HepG2 (cell line): ENCODE measurements around the gene TMEM80. TPM values are rescaled to one million over a fixed set of nuclear protein-coding genes. Genes with fewer than 3 reads are reported as not detected.

ENCODE experiments used
- CCAR2 ChIP-seq: fragments of 200-400 bp; formaldehyde crosslinking; optimal IDR thresholded peaks from 2 replicates; pipeline ENCODE3; 2018; ENCODE audit warnings: low read depth, mild to moderate bottlenecking, low read length, moderate library complexity
- CEBPZ ChIP-seq: IDR thresholded peaks from 2 replicates; pipeline ENCODE4 v1.6.1; 2012; ENCODE audit warnings: low read length, improper control_type of control experiment
- CREB3 ChIP-seq: sonication (generic); formaldehyde crosslinking; IDR thresholded peaks from 2 replicates; pipeline ENCODE4 v1.5.0; 2020; ENCODE audit warnings: missing genetic modification reagents
- ETV5 ChIP-seq: IDR thresholded peaks from 2 replicates; pipeline ENCODE4 v1.6.1; 2018; ENCODE audit warnings: missing biosample characterization, missing genetic modification reagents, inconsistent platforms, borderline replicate concordance
- HMGXB4 ChIP-seq, 2 experiments: sonication (generic) in 1 of 2; formaldehyde crosslinking in 1 of 2; IDR thresholded peaks; 2 replicates each; pipeline versions ENCODE4 v1.4.0 to v1.6.1; 2018 to 2020; ENCODE audit warnings: missing genetic modification reagents in 2 of 2, borderline replicate concordance in 1 of 2, low read depth in 1 of 2, mild to moderate bottlenecking in 1 of 2, missing biosample characterization in 1 of 2
- KLF15 ChIP-seq: sonication (generic); formaldehyde crosslinking; IDR thresholded peaks from 2 replicates; pipeline ENCODE4 v1.8.1; 2023; ENCODE audit warnings: borderline replicate concordance, mild to moderate bottlenecking, inconsistent platforms, missing genetic modification reagents, mixed read lengths
- KMT2B ChIP-seq: IDR thresholded peaks from 2 replicates; pipeline ENCODE4 v1.6.1; 2016; ENCODE audit warnings: missing genetic modification reagents, missing compliant biosample characterization
- RORA ChIP-seq: sonication (generic); formaldehyde crosslinking; IDR thresholded peaks from 2 replicates; pipeline ENCODE4 v1.5.0; 2020; ENCODE audit warnings: mild to moderate bottlenecking, missing genetic modification reagents, moderate library complexity
- SP1 ChIP-seq, 2 experiments: fragments of 450-650 bp in 1 of 2; sonication (generic) in 1 of 2; formaldehyde crosslinking in 1 of 2; IDR thresholded peaks; 2 replicates each; pipeline versions ENCODE4 v1.4.0 to v1.6.1; 2016 to 2020; ENCODE audit warnings: missing genetic modification reagents in 1 of 2
- SP4 ChIP-seq: sonication (generic); formaldehyde crosslinking; IDR thresholded peaks from 2 replicates; pipeline ENCODE4 v1.8.1; 2023; ENCODE audit warnings: mild to moderate bottlenecking, missing genetic modification reagents
- SRY ChIP-seq: sonication (generic); formaldehyde crosslinking; IDR thresholded peaks from 2 replicates; pipeline ENCODE4 v1.8.0; 2022; ENCODE audit warnings: mild to moderate bottlenecking, missing genetic modification reagents
- ZBED4 ChIP-seq: sonication (generic); formaldehyde crosslinking; IDR thresholded peaks from 2 replicates; pipeline ENCODE4 v1.4.0; 2020; ENCODE audit warnings: missing genetic modification reagents, borderline replicate concordance
- ZNF343 ChIP-seq: sonication (generic); formaldehyde crosslinking; IDR thresholded peaks from 2 replicates; pipeline ENCODE4 v1.4.0; 2020; ENCODE audit warnings: mild to moderate bottlenecking, missing genetic modification reagents
- ZNF503 ChIP-seq: sonication (generic); formaldehyde crosslinking; IDR thresholded peaks from 2 replicates; pipeline ENCODE4 v1.4.0; 2020; ENCODE audit warnings: missing genetic modification reagents
- ZNF678 ChIP-seq: sonication (generic); formaldehyde crosslinking; IDR thresholded peaks from 2 replicates; pipeline ENCODE4 v1.4.0; 2020; ENCODE audit warnings: mild to moderate bottlenecking, missing genetic modification reagents
- ZNF777 ChIP-seq: sonication (generic); formaldehyde crosslinking; IDR thresholded peaks from 2 replicates; pipeline ENCODE4 v1.4.0; 2020; ENCODE audit warnings: missing genetic modification reagents
- polyA plus RNA-seq, 8 experiments: library from polyadenylated mRNA; depleted of rRNA in 3 of 8; stranded (reverse) in 7 of 8; unstranded in 1 of 8; fragments of >200 nt; fragmentation: Illumina TruSeq in 4 of 8; extraction: Trizol in 4 of 8; gene quantifications; 2 replicates each; pipeline versions ENCODE4 v1.2.1 to v1.2.3, GENCODE V29; 2011 to 2016; ENCODE audit warnings: low read depth in 4 of 8, missing spikeins in 1 of 8, mixed read lengths in 1 of 8; ENCODE audit not compliant: insufficient read depth in 1 of 8
- total RNA-seq, 5 experiments: library from RNA; depleted of rRNA; stranded (reverse); fragments of >200 nt; fragmentation: Illumina TruSeq; extraction: Trizol; gene quantifications; 2 replicates each; pipeline ENCODE4 v1.2.3, GENCODE V29; 2016; ENCODE audit warnings: low read depth in 1 of 5

The TMEM80 gene
- total and polyA plus RNA-seq, 2 of the 13 experiments (the other 11 are each of a cell fraction or from before 2014, with no cell fraction given): 5.6 to 17.1 TPM

- TF ChIP-seq KMT2B (CRISPR knock-in tag): no peak
- no peak for TF ChIP-seq KLF15 (CRISPR knock-in tag)
- no peak for TF ChIP-seq CEBPZ
- TF ChIP-seq SRY (CRISPR knock-in tag): no peak
- peak in 1 of 2 experiments; percentile 40; a peak in 2 of 4 replicates for TF ChIP-seq HMGXB4 (CRISPR knock-in tag; IDR thresholded peaks at IDR 0.05; ENCODE audit: borderline replicate concordance in 1 of 2, low read depth in 1 of 2)
- TF ChIP-seq SP1 (IDR thresholded peaks at IDR 0.05): no peak
- no peak for TF ChIP-seq SP1 (CRISPR knock-in tag; IDR thresholded peaks at IDR 0.05)
- TF ChIP-seq ETV5 (CRISPR knock-in tag): no peak
- no peak for TF ChIP-seq ZNF678 (CRISPR knock-in tag)
- 0 out of 2 replicates have a peak, but pooled peaks have one; percentile 30 for TF ChIP-seq CREB3
- TF ChIP-seq ZNF343 (CRISPR knock-in tag): no peak
- no peak for TF ChIP-seq CCAR2
- no peak for TF ChIP-seq ZBED4 (CRISPR knock-in tag)
- TF ChIP-seq ZNF503 (CRISPR knock-in tag): no peak
- TF ChIP-seq SP4: peak; percentile 22; the same call in 1 of the 2 replicates
- TF ChIP-seq ZNF777 (CRISPR knock-in tag): peak; percentile 68
- TF ChIP-seq RORA (CRISPR knock-in tag): no peak
These were observed 10.2 kb downstream of the TMEM80 start, which contains the start of gene EPS8L2 (continued) for GRCh38 chr11:705646-706438.
